GM18498 (cell line): ENCODE results near the gene GAL.

Experiments
- ATAC-seq: cut with Tn5 transposase; IDR thresholded peaks from one replicate; pipeline ENCODE4 v1.9.1; 2021; ENCODE audit warnings: mild to moderate bottlenecking, moderate library complexity; ENCODE audit not compliant: unreplicated experiment

The GAL gene

DNA sequence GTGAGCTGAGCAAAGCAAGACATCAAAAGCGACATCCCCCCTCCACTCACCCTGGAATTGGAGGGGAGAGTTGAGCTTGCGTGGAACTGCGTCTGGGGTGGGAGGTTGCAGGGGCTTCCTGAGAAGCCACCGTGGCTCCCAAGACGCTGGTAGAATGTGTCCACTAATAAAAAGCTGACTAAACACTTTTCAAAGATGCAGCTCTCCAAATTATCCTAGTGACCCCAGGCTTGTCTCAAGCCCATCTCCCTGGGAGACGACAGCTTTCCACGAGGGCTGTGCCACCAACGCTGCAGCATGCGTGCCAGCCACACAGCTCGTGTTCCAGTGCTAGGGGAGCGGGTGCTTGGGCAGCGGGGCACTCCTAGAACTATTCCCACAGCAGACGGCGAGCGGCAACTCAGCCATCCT is 6.3 kb upstream of the GAL start:
- ATAC-seq: no peak

DNA sequence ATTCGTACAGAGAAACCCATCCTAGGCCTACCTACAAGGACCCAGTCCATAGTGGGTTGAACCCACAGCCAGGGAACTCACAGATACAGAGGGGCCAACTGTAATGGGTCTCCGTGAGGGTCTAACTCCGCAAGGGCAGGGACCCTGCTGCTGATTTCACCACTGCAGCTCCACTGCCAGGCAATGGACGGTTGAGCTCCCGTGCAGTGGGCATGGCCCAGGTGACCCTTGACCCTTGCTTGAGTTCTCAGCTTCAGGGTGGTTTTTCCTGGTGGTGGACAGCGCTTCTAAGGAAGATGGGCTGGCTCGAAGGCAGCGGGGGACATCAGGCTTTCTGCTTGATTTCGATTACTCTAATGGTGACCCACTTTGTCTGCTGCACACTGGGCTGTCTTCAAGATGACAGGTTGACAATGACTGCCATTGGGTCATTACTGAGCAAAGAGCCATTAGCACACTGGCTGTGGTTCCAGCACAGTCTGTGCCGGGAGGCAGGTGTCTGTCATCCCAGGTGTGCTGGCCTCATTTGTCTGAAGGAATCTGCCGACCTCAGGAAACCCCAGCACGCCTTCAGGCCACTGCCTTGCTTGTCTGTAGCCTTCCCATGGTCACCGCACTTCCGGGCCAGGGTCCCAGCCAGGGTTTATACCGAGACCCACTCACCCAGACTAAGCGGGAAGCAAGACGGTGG is 3.7 kb upstream of the GAL start:
- ATAC-seq: no peak

DNA sequence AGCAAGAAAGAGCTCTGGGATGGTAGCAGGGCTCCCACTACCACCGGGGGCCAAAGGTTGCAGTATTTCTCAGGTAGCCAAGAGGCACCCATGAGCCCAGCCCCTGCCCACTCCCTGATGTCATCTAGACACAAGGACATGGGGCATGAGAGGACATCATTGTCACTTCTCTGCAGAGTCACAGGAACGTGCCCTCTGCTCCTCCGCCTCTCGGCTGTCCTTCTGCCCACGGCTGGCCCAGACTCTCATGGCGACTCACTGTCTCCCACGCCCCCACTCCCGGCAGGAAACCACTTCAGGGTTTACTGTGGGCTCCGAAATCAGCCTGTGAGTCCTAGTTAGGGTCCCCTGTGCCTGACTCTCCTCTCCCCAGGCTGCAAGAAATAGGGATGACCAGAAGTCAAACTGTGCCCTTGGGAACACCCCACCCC is 1.8 kb upstream of the GAL start:
- ATAC-seq: no peak

DNA sequence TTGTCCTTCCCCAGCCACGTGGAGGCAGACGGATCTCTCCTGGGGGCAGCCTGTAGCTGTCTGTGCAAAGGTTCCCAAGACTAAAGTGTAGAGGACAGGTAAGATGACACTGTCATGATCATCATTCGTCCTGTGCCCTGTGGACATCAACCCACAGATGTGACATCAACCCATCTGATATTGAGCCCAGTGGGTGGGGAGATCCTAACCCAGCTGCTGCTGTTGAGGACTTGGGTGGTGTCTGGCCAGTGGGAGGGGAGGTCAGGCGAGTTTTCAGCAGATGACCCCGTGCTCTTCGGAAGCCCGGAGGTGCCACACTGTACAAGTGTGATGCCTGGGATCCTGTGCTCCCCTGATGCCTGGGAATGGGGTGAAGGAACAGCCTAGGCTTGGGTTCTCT is 1.2 kb upstream of the GAL start:
- no peak for ATAC-seq

DNA sequence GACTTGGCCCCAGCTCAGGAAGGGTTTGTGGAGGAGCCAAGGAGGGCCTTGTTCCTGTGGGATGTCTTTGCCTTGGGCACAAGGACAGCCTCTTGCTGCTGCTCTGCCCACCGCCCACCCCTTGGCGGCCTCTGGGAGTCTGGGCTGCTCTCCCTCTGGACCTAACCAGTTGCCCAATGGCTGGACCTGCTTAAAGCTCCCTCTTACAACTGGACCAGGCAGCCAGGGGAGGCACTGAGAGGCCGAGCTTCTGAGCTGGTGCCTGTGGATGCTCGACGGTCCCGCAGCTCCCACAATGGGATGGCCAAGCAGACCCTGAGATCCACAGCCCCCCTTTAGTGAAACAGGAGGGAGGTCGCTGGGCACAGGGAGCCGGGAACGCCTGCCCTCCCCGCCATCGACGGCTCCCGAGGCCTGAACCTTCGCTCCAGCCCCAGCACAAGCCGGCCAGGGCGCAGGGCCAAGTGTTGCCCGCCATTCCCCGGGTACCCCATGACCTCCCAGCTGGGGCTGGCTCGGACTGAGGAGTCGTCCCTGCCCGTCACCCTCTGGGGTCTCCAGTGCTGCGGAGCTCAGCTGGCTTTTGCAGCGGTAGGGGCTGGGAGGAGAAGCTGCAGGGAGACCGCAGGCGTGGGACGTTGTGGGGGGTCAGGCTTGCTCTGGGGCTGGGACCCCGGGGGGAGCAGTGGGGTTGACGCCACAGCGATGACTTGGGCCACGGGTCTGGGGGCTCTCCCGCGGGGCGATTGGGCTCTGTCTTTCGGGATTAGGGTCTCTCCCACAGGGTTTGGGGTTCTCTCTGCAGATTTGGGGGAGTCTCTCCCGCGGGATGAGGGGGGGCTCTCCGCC is 584 bp upstream of the GAL start:
- ATAC-seq: no peak

DNA sequence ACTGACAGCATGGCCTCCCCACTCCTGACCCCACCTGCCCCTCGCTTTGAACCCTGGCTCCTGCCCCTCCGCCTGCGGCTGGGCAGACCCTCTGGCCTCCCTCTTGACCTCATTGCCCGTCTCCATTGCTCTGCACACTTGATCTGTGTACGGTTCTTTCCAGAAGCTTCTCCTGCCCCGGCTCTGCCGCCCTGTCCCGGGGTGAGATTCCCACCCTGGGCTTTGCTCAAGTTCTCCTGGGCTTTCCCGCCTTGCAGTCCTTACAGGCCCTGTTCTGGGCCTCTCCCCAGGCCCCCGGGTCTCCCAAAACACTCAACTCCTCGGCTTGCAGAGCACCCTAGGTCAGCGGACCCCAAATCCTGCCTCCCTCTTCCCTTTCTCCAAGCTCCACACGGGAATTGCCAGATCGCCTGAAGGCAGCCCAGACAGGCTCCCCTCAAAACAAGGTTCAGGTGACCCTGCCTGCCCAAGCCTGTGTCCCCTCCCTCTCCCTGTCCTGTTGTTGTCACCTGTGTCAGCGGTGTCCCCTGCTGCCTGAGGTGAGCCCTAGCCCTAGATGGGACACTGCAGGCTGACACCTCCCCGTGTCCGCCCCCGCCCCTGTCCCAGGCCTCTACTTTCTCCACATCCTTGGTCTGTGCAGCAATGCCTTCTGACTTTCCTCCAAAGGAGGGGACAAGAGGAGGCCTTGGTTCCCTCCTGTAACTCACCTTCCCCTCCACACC is 1.5 kb downstream of the GAL start:
- ATAC-seq: no peak

DNA sequence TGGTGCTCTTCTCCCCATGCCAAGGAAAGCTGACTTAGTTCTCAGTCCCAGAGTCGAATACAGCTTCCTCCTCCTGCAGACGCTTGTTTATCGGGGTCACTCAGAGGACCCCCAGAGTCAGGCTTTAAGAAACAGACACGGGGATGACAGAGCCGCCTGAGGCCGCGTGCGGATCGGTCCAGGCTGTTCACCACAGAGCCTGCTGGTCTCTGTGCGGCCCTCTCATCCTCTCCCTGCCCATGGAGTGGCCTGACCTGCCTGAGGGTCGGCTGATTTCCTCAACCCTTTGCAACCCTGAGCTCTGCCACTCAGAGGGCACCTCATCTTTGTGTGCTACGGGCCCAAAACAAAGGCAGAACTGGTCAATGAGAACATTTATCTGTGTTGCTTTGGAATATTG is 2.1 kb downstream of the GAL start:
- no peak for ATAC-seq

DNA sequence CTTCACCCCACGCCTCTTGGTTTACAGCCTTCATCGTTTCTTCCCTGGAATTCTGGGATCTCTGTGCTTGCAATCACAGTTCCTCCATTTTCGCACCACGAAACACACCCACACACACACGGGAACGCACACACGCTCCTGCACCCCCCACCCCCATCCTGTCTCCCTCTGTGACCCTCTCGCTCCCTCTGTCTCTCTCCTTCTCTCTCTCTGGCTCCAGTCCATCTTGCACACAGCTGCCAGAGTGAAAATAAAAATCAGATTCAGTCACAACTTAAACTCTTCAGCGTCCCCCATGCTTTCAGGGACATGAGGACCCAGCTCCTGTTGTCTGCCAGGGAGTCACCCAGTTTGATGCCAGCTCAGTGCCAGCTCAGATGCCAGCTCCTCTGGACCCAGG is 3.0 kb downstream of the GAL start:
- ATAC-seq: no peak

DNA sequence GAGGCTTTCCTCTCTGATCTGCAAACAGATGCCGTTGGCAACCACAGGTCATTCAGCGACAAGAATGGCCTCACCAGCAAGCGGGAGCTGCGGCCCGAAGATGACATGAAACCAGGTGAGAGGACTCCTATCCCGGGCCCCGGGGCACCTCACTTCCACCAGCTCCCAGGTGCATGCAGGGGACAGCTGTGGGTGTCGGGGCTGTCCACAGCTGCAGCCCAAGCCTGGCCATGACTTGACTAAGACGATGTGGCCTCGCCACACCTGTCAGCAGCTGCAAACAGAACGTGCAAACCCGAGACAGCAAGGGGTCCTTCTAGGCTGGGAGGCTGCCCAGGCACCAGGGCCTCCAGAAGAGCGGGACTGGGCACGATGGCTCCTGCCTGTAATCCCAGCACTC is 3.6 kb downstream of the GAL start:
- ATAC-seq: no peak

DNA sequence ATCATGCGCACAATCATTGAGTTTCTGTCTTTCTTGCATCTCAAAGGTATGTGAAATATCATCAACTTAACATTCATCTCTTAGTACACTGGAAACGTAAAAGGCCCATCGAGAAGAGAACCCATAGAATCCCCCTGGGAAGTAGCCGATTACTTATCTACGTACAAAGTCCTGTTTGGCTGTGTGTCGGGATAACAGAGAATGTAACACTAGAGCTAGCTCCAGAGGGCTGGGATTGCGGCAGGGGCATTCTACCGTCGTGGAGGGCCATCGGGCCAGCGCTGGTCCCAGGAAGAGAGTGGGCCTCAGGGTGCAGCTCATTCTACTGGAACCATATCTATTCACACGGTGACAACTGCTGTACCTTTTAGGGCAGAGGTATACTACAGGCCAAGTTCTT is 4.5 kb downstream of the GAL start:
- ATAC-seq: no peak

DNA sequence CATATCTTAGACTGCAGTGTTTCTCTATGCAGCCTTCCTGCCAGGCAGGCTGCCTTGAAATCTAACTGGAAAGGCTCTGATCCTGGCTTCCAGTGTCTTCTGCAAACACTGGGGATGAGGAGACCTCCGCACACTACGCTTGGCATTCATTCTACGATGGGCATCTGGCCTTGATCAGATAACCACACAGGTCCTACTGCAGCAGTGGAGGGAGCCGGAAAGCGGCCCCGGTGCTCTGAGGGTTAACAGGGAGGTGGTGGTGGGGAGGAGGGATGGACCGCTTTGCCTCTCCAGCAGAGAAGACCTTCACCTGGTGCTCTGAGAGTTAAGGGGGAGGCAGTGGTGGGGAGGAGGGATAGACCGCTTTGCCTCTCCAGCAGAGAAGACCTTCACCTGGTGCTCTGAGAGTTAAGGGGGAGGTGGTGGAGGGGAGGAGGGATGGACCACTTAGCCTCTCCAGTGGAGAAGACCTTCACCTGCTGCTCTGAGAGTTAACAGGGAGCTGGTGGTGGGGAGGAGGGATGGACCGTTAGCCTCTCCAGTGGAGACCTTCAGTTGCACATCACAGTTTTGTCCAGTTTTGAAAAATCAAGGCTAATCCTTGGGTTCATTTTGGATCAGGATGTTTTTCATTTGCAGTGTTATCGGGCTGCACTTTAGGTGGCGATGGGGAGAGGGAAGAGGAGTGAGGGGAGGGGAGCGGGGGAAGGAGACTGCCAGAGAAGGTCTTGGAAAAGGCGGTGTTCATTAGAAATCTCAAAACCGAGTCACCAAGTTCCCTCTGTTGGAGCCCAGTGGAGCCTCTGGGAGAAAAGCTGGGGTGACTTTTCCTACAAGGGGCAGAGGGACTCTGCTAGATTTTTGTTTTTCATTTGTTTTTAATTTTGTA is 5.6 kb downstream of the GAL start:
- ATAC-seq: no peak

DNA sequence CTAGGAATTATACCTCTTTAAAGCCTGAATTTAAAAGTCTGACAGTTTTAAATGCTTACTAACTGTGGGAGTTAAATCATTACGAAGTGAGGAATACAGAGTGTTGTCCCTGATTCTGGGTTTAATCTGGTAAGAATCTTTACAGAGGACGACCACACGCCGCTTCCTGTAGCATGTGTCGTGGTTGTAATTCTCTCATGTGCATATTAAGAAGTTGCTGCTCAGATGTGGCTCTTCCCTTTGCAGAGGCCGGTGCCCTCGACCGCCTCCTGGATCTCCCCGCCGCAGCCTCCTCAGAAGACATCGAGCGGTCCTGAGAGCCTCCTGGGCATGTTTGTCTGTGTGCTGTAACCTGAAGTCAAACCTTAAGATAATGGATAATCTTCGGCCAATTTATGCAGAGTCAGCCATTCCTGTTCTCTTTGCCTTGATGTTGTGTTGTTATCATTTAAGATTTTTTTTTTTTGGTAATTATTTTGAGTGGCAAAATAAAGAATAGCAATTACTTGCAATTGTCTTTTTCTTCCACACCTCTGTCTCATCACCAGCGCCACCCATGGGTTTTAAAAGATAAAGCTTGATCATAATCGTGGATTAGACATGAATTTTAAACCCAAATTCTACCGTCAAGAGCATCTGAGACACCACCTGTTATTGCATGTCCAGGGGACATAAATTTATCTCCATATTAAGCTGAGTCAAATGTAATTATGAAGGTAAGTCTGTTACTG is 6.5 kb downstream of the GAL start:
- no peak for ATAC-seq

DNA sequence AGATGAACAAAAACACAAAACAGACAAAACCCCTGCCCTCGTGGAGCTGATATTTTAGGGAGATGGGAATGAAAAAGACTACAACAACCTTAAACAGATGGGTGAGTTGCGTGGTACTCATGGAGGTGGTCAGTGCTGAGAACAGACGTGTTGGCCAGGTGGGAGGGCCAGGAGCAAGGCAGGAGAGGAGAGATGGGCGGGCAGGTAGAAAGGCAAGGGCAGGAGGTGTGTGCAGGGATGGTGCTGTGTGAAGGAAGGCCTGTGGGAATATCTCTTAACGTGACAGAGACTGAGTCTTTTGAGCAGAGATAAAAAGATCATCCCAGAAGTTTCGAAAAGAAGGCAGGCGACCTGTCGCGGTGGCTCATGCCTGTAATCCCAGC is 7.0 kb downstream of the GAL start:
- ATAC-seq: no peak

DNA sequence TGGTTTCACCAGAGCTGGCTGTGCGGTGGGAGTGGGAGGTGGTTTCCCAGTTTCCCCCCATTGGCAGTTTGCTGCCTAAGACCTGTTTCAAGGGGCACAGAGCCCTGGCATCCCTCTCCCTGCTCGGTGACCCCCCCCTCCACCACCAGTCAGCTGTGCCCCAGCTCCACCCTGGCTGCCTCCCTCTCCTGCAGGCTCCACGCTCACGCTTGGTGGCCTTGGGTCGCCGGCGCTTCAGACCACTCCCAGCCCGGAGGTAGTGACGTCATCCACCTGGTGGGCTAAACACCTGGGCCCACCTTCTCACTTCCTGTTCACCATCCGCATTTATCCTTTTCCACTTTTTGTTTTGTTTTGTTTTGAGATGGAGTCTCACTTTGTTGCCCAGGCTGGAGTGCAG is 7.8 kb downstream of the GAL start:
- ATAC-seq: no peak

DNA sequence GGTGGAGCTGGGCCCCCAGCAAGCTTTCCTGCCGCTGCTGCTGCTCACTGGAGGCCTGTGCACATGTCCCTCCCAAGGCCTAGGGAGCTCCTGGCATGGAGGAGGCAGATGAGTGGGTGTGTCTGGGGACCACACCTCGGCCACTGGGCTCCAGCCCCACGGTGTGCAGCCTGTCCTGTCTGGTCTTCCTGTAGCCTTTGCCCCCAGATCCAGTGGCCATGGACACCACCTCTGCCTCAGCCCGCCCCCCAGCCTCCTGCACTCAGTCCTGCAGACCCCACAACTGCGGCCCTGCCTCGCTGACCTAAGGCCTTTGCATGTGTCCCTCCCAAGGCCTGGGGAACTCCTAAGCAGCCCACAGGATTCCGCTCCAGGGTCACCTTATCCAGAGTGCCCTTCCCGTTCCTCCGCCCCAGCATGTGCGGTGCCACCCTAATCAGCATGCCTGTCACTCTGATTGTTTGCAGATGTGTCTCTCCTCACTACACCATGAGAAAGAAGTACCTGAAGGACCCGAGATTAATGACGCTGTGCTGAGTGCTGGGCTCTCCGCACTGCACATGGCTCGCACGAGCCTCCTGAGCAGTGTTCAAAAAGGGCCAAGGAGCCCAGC is 8.6 kb downstream of the GAL start:
- ATAC-seq: no peak

DNA sequence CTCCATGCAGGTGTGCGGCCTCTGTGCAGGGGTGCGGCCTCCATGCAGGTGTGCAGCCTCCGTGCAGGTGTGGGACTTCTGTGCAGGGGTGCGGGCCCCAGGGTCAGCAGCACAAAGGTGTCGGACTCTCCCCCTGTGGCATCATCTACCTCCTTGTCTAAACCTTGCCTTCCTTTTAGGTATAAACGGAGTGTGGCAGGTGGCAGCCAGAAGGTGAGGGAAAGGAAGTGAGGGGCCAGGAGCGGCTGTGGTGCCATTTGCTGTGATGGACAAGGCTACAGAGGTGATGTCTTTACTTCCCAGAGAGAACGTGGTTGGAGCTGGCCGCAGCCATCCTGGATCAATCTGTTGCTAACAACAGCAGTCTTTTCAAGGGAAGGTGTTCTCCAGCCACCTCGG is 9.1 kb downstream of the GAL start:
- ATAC-seq: no peak

DNA sequence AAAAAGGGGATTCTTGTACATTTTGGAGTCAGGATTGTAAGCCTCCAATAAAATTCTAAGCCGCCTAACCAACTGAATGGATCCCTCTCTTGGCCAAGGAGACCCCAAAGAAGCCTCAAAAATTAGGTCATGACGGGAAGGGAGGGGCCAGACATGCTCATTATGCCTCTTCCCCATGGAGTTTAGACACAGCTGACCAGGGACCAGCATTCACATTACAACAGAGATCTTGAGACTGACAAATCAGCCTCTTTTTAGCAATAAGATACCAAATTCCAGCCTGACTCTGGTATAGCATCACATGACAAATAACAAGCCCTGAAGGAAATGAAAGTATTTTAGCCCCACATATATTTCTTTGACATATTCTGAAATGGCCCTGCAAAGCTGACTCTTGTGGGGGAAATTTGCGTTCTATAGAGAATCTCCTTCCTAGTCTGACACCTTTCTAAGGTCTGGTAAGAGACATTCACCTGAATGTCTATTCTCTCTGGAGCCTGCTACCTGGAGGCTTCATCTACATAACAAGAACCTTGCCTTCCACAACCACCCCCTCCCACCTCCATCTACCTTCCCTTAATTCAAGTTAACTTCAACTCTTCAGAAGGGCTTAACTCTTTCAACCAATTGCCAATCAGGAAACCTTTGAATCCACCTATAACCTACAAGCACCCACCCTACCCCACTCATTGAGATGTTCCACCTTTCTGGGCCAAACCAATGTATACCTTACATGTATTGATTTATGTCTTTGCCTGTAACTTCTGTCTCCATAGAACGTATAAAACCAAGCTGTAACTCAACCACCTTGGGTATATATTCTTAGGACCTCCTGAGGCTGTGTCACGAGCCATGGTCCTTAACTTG is 10.3 kb downstream of the GAL start:
- no peak for ATAC-seq

DNA sequence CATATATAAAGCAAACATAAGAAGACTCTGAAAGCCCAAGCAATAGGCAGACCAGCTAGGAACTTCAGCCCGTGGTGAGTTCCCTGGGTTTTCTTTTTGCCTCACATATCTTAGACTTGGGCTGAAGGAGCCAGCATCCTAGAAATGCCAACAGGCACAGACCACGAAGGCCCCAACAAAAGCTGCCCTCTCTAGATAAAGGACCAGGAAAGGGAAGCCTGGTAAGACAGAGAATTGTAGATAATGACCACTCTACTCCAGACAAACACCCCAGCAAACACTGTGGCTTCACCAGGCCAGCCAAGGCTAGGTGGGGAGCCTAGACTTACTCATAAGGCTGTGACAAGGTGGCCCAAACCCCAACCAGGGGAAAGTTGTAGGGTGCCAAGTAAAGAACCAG is 11.2 kb downstream of the GAL start:
- ATAC-seq: no peak

DNA sequence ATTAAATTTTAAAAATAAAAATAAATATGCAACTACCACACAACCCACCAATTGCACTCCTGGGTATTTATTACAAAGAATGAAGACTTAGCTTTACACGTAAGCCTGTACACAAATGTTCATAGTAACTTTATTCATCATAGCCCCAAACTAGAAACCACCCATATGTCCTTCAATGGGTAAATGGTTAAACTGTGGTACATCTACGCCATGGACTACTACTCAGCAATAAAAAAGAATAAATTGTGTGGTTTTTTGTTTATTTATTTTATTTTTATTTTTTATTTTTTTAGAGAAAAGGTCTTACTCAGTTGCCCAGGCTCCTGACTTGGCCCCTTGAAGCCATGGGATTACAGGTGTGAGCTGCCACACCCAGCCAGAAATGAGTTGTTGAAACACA is 14.6 kb downstream of the GAL start:
- ATAC-seq: no peak
